Skin of body (tissue), 2 donors: ENCODE results near the gene MLF2. TPM values are rescaled to one million over a fixed set of nuclear protein-coding genes. Genes with fewer than 3 reads are reported as not detected.

Source experiments
- small RNA-seq: library from RNA; depleted of rRNA; stranded (forward); fragments of <200 nt; gene quantifications from one replicate; pipeline ENCODE3, GENCODE V24; 2014; ENCODE audit warnings: low replicate concordance
- total RNA-seq: library from RNA; depleted of rRNA; stranded (reverse); fragments of >200 nt; gene quantifications from one replicate; pipeline ENCODE4 v1.2.3, GENCODE V29; 2014

Gene MLF2
- total RNA-seq, 1 donor from 2014 or later = 76.3 TPM

Small RNA genes lying within 50 kb of the gene (small RNA-seq; reads per million reads assigned to genes)
- gene RNU6-781P = not detected

Other genes starting within 250 kb of the MLF2 start
- gene GAPDH, start 218.6 kb downstream of the MLF2 start, total RNA-seq = 1,424 TPM
- gene IFFO1, start 197.1 kb downstream of the MLF2 start, total RNA-seq = 8.5 TPM
- 11.5 TPM for gene NOP2, start 184.8 kb downstream of the MLF2 start, total RNA-seq
- 161 TPM for gene CHD4, start 145.8 kb downstream of the MLF2 start, total RNA-seq
- 1.7 TPM for gene LPAR5, start 117.2 kb downstream of the MLF2 start, total RNA-seq
- gene ACRBP, start 105.7 kb downstream of the MLF2 start, total RNA-seq = 0.99 TPM
- 45.6 TPM for gene ING4, start 90.0 kb downstream of the MLF2 start, total RNA-seq
- gene ZNF384, start 63.8 kb downstream of the MLF2 start, total RNA-seq = 17.4 TPM
- gene PIANP, start 52.3 kb downstream of the MLF2 start, total RNA-seq = 0.10 TPM
- gene COPS7A, start 29.1 kb downstream of the MLF2 start, total RNA-seq = 24.4 TPM
- gene PTMS, start 13.2 kb upstream of the MLF2 start, total RNA-seq = 49.1 TPM
- 0.49 TPM for gene LAG3, start 19.4 kb upstream of the MLF2 start, total RNA-seq
- gene CD4, start 36.4 kb upstream of the MLF2 start, total RNA-seq = 9.7 TPM
- 4.9 TPM for gene GPR162, start 68.7 kb upstream of the MLF2 start, total RNA-seq
- gene P3H3, start 75.3 kb upstream of the MLF2 start, total RNA-seq = 28.4 TPM
- gene GNB3, start 87.8 kb upstream of the MLF2 start, total RNA-seq = 2.2 TPM
- gene CDCA3, start 98.1 kb upstream of the MLF2 start, total RNA-seq = 8.1 TPM
- 35.7 TPM for gene USP5, start 99.0 kb upstream of the MLF2 start, total RNA-seq
- 316 TPM for gene TPI1, start 114.4 kb upstream of the MLF2 start, total RNA-seq
- 3.1 TPM for gene SPSB2, start 120.2 kb upstream of the MLF2 start, total RNA-seq
- 4.3 TPM for gene LRRC23, start 151.7 kb upstream of the MLF2 start, total RNA-seq
- 9.0 TPM for gene ENO2, start 161.4 kb upstream of the MLF2 start, total RNA-seq
- 39.4 TPM for gene ATN1, start 174.8 kb upstream of the MLF2 start, total RNA-seq
- gene RNU7-1, start 190.7 kb upstream of the MLF2 start, total RNA-seq = not detected
- gene C12orf57, start 190.9 kb upstream of the MLF2 start, total RNA-seq = 130 TPM
- gene PTPN6, start 198.2 kb upstream of the MLF2 start, total RNA-seq = 12.6 TPM
- gene PHB2, start 217.5 kb upstream of the MLF2 start, total RNA-seq = 113 TPM
- 22.0 TPM for gene EMG1, start 217.8 kb upstream of the MLF2 start, total RNA-seq